AG04449 (cell line): ENCODE measurements around the gene FAM98C.

Source experiments
- CTCF ChIA-PET: fragments of 350-600 bp; formaldehyde crosslinking; extraction: SDS; loops from one replicate; lab custom pipeline; 2021; ENCODE audit warnings: antibody characterized with exemption; lab: Yijun Ruan, JAX
- POLR2A ChIA-PET: fragments of 400-600, 350-600 bp; formaldehyde crosslinking; extraction: SDS; loops from one replicate; lab custom pipeline; 2020; ENCODE audit warnings: antibody characterized with exemption, inconsistent platforms; lab: Yijun Ruan, JAX
- DNase-seq: peaks from one replicate; pipeline ENCODE4 v3.0.0-alpha.2; 2010; ENCODE audit warnings: low read depth, low spot score
- H3K4me3 ChIP-seq: 2 replicates; pipeline ENCODE4 v1.5.1; 2011; ENCODE audit warnings: low read depth, mild to moderate bottlenecking, control low read depth, low read length
- TF ChIP-seq, protein P1 (sequence below): IDR thresholded peaks from one replicate; pipeline ENCODE4 v1.5.1; 2011; ENCODE audit warnings: mild to moderate bottlenecking, moderate library complexity, low read length, control low read depth, inconsistent platforms; ENCODE audit not compliant: insufficient read depth; ENCODE audit errors: missing control alignments

Gene FAM98C

DNA sequence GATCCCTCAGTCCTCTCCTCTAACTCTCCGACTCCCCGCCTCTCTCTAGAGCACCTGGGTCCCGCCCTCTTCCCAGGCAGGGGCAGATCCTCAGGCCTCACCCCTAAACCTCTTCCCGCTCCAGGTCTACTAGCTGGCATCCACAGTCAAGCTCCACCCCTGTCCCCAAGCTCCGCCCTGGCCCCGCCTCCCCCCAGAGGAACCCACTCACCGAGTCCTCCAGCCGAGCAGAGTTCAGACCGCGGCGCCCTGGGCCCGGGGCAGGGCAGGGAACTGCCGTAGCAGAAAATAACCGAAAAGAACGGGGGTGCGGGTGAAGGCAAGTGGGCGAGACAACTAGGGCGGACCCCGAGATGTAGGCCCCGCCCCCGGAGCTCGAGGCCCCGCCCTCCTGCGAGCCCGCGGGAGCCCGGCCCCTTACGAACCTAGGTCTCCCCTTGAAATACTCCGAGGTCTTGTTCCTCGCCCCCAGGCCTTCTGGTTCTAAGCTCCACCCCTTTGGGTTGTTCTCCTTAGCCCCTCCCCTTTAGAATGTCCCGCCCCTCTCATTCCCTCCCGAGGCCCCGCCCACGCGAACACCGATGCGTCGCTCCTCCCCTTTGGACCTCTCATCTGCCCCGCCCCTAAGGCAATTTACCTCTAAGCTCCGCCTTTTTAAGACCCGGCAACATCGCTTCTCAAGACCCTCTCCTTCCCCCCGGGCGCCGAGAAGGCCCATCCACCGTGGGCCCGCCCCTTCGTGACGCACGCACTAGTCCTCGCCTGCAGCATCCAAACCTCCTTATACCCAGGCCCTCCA is 15.1 kb upstream of the FAM98C start, which contains the start of gene GGN:
Gene GGN, minus strand, starts transcription at position 485 of the 799 bp plus-strand sequence. CDS start 773 bp downstream, outside the sequence.
- ChIA-PET CTCF (interaction anchor here (0.9 to 5.8 kb wide), 7 partner anchors 12 to 154 kb away, joined by 3 to 41 read pairs (median 7); partner anchors contain the start of genes FAM98C and PSMD8), POLR2A (interaction anchor here (1.1 to 3.6 kb wide), 3 partner anchors 10 to 480 kb away, joined by 3 to 35 read pairs (median 26); partner anchors contain the start of genes PSMD8 and SIPA1L3)
- TF ChIP-seq, protein P1, sequence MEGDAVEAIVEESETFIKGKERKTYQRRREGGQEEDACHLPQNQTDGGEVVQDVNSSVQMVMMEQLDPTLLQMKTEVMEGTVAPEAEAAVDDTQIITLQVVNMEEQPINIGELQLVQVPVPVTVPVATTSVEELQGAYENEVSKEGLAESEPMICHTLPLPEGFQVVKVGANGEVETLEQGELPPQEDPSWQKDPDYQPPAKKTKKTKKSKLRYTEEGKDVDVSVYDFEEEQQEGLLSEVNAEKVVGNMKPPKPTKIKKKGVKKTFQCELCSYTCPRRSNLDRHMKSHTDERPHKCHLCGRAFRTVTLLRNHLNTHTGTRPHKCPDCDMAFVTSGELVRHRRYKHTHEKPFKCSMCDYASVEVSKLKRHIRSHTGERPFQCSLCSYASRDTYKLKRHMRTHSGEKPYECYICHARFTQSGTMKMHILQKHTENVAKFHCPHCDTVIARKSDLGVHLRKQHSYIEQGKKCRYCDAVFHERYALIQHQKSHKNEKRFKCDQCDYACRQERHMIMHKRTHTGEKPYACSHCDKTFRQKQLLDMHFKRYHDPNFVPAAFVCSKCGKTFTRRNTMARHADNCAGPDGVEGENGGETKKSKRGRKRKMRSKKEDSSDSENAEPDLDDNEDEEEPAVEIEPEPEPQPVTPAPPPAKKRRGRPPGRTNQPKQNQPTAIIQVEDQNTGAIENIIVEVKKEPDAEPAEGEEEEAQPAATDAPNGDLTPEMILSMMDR, result no peak
- peak; percentile 75 for DNase-seq
- peak within 1 kb of the TSS; percentile 75 for H3K4me3 ChIP-seq

DNA sequence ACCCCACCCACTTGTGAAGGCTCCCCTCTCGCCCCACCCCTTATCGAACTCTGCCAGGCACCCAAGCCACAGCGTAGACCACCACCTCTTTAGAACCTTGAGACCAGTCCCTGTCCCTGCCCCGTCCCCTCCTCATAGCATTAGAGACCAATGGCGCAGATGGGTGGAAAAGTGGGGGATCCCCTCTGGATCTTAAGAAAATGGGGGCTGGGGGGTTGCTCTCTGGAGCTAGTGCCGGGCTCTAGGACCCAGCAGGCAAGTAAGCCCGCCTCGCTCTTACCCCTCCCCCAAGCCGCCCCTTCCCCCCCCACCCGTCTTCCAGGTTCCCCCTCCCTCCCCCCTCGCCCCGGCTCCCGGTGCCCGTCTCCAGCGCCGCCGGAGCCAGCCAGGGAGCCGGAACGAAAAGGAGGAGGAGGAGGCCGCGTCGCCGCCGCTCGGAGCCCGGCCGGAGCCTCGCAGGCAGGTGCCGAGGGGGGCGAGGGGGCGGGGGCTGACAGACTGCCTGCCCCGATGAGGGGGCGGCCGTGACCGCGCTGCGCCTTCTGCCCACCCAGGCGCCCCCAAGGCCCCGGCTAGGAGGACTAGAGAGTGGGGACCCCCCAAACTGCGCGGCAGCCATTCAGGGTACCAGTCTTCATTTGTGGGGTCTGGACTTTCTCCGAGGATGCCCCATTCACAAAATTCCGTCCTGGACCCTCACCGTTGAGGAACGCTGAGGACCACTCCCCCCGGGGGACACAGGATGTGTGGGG is 14.4 kb upstream of the FAM98C start, which contains the start of gene SPRED3:
Gene SPRED3, plus strand, starts transcription at position 349 of the 752 bp plus-strand sequence. CDS start 1,606 bp downstream, outside the sequence.
- CTCF ChIA-PET, result interaction anchor here (0.9 to 5.8 kb wide), 10 partner anchors 12 to 154 kb away, joined by 3 to 41 read pairs (median 8); partner anchors contain the start of genes FAM98C and PSMD8
- POLR2A ChIA-PET, result interaction anchor here (0.5 to 3.6 kb wide), 5 partner anchors 10 to 481 kb away, joined by 3 to 35 read pairs (median 4); partner anchors contain the start of genes PSMD8 and SIPA1L3
- no peak for DNase-seq
- TF ChIP-seq, protein P1, result no peak
- H3K4me3 ChIP-seq, result peak within 1 kb of the TSS; percentile 75

DNA sequence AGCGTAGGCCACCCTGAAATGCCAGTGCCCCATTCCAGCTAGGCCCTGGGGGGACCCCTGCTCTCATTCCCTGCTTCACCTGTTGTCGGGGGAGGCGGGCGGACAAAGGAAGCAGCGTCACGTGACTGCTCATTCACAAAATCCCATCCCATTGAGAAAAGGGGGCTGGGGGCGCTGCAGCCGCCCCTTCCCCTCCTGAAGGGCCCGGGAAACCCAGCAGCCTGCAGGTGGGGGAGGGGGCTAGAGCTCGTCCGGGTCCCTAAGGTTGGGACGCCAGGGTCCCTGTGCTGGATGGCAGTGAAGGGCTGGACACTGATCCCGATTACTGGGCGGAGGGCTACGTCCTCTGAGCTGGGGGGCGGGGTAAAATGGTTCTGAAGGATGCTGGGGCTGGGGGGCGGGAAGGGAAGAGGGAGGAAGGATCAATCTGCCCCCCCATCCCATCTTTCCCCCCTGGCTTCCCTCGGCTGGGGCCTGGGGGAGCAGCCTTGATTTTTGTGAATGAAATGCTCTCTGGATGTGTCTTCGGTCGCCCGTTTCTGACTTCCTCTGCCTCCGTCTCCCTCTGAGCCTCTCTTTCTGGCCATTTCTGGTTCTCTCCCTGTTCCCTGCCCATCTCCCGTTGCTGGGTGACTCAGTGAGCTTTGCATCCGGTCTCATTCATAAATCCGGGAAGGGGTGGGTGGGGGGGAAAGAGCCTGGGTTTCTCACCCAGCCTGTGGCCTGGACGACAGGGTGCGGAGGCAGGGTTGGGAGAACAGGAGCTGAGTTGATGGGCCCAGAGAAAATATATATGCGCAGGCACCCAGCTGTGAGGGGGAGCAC is 13.6 kb upstream of the FAM98C start:
- H3K4me3 ChIP-seq, result peak overlapping the region; percentile 75
- POLR2A ChIA-PET, result interaction anchor here (0.5 to 3.6 kb wide), 5 partner anchors 10 to 37 kb away, joined by 3 to 35 read pairs (median 7); partner anchors contain the start of genes FAM98C and PSMD8
- no peak for DNase-seq
- TF ChIP-seq, protein P1, result no peak
- CTCF ChIA-PET, result interaction anchor here (0.7 to 2.0 kb wide), 8 partner anchors 10 to 164 kb away, joined by 3 to 17 read pairs (median 4); partner anchors contain the start of gene FAM98C

- ChIA-PET POLR2A (interaction anchor here (1.1 to 3.6 kb wide), 4 partner anchors 9 to 16 kb away, joined by 4 to 35 read pairs (median 16); partner anchors contain the start of genes FAM98C and PSMD8), CTCF (interaction anchor here (0.7 to 2.0 kb wide), 7 partner anchors 9 to 165 kb away, joined by 3 to 17 read pairs (median 3); partner anchors contain the start of gene FAM98C)
- peak overlapping the region; percentile 75 for H3K4me3 ChIP-seq
- DNase-seq, result no peak
- TF ChIP-seq, protein P1, result no peak
These were observed 12.7 kb upstream of the FAM98C start for GRCh38 chr19:38389957-38390924.
